ENCODE measurements around the gene ADAM22. TPM values are rescaled to one million over a fixed set of nuclear protein-coding genes. Genes with fewer than 3 reads are reported as not detected.

The ADAM22 gene
- total RNA-seq, 4 donors from 2014 or later = 3.6 to 8.6 (median 5.1) TPM

GRCh38 chr7:88071994-88072714 is 138.1 kb downstream of the ADAM22 start:
- no peaks in the 10 kb centered on the region for H3K36me3 ChIP-seq
- DNase-seq (ENCODE audit: low spot score in 2 of 2) = no peak
- H3K27ac ChIP-seq = no peak overlapping the region
- H3K4me1 ChIP-seq = no peaks in the 10 kb centered on the region
- H3K9me3 ChIP-seq = peaks cover 0 to 9% (median 0%) of the 10 kb centered on the region in 4 donors
- H3K4me3 ChIP-seq = no peak overlapping the region
- WGBS, 2 donors = 48 to 59% methylated on average over 3 of the region's 3 CpGs
- no peaks in the 10 kb centered on the region for H3K27me3 ChIP-seq
- no peak for TF ChIP-seq EP300 (IDR thresholded peaks at IDR 0.05)
- TF ChIP-seq POLR2A (IDR thresholded peaks at IDR 0.05) = no peak
- TF ChIP-seq, protein P1, sequence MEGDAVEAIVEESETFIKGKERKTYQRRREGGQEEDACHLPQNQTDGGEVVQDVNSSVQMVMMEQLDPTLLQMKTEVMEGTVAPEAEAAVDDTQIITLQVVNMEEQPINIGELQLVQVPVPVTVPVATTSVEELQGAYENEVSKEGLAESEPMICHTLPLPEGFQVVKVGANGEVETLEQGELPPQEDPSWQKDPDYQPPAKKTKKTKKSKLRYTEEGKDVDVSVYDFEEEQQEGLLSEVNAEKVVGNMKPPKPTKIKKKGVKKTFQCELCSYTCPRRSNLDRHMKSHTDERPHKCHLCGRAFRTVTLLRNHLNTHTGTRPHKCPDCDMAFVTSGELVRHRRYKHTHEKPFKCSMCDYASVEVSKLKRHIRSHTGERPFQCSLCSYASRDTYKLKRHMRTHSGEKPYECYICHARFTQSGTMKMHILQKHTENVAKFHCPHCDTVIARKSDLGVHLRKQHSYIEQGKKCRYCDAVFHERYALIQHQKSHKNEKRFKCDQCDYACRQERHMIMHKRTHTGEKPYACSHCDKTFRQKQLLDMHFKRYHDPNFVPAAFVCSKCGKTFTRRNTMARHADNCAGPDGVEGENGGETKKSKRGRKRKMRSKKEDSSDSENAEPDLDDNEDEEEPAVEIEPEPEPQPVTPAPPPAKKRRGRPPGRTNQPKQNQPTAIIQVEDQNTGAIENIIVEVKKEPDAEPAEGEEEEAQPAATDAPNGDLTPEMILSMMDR (IDR thresholded peaks at IDR 0.05) = no peak

DNA sequence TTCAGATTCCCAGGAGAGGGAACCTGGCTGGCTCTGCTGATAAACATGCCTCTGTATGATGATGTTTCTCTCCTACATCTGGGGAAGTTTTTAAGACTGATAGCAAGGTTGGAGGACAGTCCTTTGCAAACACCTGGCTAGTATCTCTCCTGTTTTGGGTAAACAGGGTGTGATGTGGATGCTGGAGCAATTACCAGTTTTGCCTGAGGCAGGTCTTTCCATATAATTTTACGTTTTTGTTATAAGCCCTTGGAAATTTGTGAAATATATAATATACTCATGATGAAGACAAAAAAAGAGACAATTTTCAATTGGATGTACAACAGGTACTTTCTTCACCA is 138.6 kb downstream of the ADAM22 start:
- 78 to 82% methylated on average over 1 of the region's 1 CpG for WGBS, 2 donors
- Histone ChIP-seq H3K27me3 (no peaks in the 10 kb centered on the region), H3K27ac (no peak overlapping the region), H3K9me3 (peaks cover 0 to 14% (median 0%) of the 10 kb centered on the region in 4 donors), H3K4me1 (no peaks in the 10 kb centered on the region), H3K4me3 (no peak overlapping the region), H3K36me3 (no peaks in the 10 kb centered on the region)
- DNase-seq (ENCODE audit: low spot score in 2 of 2) = no peak
- TF ChIP-seq POLR2A (IDR thresholded peaks at IDR 0.05) (no peak), EP300 (IDR thresholded peaks at IDR 0.05) (no peak)
- TF ChIP-seq, protein P1 (IDR thresholded peaks at IDR 0.05) = no peak

DNA sequence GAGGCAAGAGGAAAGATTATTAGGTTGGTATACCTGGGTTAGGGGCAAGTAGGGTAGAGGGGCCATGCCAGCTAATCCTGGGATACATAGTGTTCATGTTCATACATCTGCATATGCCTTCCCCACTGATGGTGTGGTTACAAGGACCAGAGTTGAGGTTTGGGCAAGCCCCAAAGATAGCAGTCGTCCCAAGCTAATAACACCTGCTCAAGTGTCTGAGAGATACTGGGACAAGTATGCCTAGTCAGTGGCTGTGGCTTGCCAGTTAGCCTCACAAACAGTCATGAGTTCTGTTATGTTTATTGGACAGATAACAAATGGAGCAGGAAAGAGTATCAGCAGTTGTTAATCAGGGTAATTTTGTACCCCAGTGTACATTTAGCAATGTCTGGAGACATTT is 139.6 kb downstream of the ADAM22 start:
- Histone ChIP-seq H3K4me1 (no peaks in the 10 kb centered on the region), H3K27me3 (no peaks in the 10 kb centered on the region), H3K36me3 (no peaks in the 10 kb centered on the region), H3K4me3 (no peak overlapping the region), H3K9me3 (peaks cover 0 to 12% (median 0%) of the 10 kb centered on the region in 4 donors), H3K27ac (no peak overlapping the region)
- no peak for DNase-seq (ENCODE audit: low spot score in 2 of 2)
- no peak for TF ChIP-seq POLR2A (IDR thresholded peaks at IDR 0.05)
- TF ChIP-seq EP300 (IDR thresholded peaks at IDR 0.05) = no peak
- TF ChIP-seq, protein P1 (IDR thresholded peaks at IDR 0.05) = no peak
- WGBS, 2 donors = 85 to 100% methylated on average over 1 of the region's 1 CpG

GRCh38 chr7:88075216-88075615 is 141.2 kb downstream of the ADAM22 start:
- no peak overlapping the region for H3K27ac ChIP-seq
- no peaks in the 10 kb centered on the region for H3K36me3 ChIP-seq
- no peak overlapping the region for H3K4me3 ChIP-seq
- DNase-seq (ENCODE audit: low spot score in 2 of 2) = no peak
- 83 to 84% methylated on average over 2 of the region's 2 CpGs for WGBS, 2 donors
- peaks cover 0 to 7% (median 0%) of the 10 kb centered on the region in 4 donors for H3K9me3 ChIP-seq
- TF ChIP-seq, protein P1 (IDR thresholded peaks at IDR 0.05) = no peak
- TF ChIP-seq POLR2A (IDR thresholded peaks at IDR 0.05) (no peak), EP300 (IDR thresholded peaks at IDR 0.05) (no peak)
- no peaks in the 10 kb centered on the region for H3K4me1 ChIP-seq
- H3K27me3 ChIP-seq = no peaks in the 10 kb centered on the region

- Histone ChIP-seq H3K27me3 (no peaks in the 10 kb centered on the region), H3K4me3 (no peak overlapping the region), H3K4me1 (peaks cover 0 to under 1% (median 0%) of the 10 kb centered on the region in 4 donors), H3K27ac (no peak overlapping the region), H3K36me3 (no peaks in the 10 kb centered on the region), H3K9me3 (no peaks in the 10 kb centered on the region)
- 52 to 68% methylated on average over 2 of the region's 2 CpGs for WGBS, 2 donors
- no peak for DNase-seq (ENCODE audit: low spot score in 2 of 2)
- TF ChIP-seq, protein P1 (IDR thresholded peaks at IDR 0.05) = no peak
Observed at GRCh38 chr7:88083883-88084282, 149.8 kb downstream of the ADAM22 start.
